ENCODE results near the gene PDK2. TPM values are rescaled to one million over a fixed set of nuclear protein-coding genes. Genes with fewer than 3 reads are reported as not detected.

PDK2 gene
- total RNA-seq, 1 experiment from 2014 or later = 20.4 TPM

- DNase-seq (ENCODE audit: low spot score) = no peak
- Histone ChIP-seq H3K9me3 (ENCODE audit: low read depth, low read length, poor library complexity, severe bottlenecking) (no peaks in the 10 kb centered on the region), H3K27ac (ENCODE audit: low read depth, low read length, poor library complexity, severe bottlenecking) (no peak overlapping the region), H3K27me3 (replicated peaks; ENCODE audit: insufficient read depth, low read depth, low read length, poor library complexity) (no peaks in the 10 kb centered on the region), H3K36me3 (ENCODE audit: insufficient read depth, low read length, poor library complexity, severe bottlenecking) (peaks cover 69% of the 10 kb centered on the region), H3K4me1 (ENCODE audit: insufficient read depth, low read length, poor library complexity, severe bottlenecking) (peaks cover 9% of the 10 kb centered on the region), H3K4me3 (ENCODE audit: low read depth, low read length, poor library complexity, severe bottlenecking) (no peak overlapping the region)
- no TSS peak for BruUV-seq (replicated peaks)
- ChIA-PET CTCF (no interaction called here), POLR2A (ENCODE audit: low non-redundant PET) (interaction anchor here (0.8 kb wide), 1 partner anchor 25 kb away, joined by 3 read pairs; no protein-coding TSS in a partner anchor)
- TF ChIP-seq, protein P1, sequence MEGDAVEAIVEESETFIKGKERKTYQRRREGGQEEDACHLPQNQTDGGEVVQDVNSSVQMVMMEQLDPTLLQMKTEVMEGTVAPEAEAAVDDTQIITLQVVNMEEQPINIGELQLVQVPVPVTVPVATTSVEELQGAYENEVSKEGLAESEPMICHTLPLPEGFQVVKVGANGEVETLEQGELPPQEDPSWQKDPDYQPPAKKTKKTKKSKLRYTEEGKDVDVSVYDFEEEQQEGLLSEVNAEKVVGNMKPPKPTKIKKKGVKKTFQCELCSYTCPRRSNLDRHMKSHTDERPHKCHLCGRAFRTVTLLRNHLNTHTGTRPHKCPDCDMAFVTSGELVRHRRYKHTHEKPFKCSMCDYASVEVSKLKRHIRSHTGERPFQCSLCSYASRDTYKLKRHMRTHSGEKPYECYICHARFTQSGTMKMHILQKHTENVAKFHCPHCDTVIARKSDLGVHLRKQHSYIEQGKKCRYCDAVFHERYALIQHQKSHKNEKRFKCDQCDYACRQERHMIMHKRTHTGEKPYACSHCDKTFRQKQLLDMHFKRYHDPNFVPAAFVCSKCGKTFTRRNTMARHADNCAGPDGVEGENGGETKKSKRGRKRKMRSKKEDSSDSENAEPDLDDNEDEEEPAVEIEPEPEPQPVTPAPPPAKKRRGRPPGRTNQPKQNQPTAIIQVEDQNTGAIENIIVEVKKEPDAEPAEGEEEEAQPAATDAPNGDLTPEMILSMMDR (conservative IDR thresholded peaks at IDR 0.05; ENCODE audit: low read depth, low read length) = no peak
- no peak for TF ChIP-seq EZH2 (IDR thresholded peaks at IDR 0.05; ENCODE audit: borderline replicate concordance, low read depth, low read length, poor library complexity, severe bottlenecking)
- intact Hi-C loops (cut with micrococcal nuclease; ENCODE audit: unreplicated experiment) = no loop called here
These were observed 41.9 kb downstream of the PDK2 start for GRCh38 chr17:50137042-50137441.

GRCh38 chr17:50139185-50139783 lies 44.1 kb downstream of the PDK2 start:
- ChIA-PET POLR2A (ENCODE audit: low non-redundant PET) (no interaction called here), CTCF (interaction anchor here (0.5 to 2.5 kb wide), 4 partner anchors 9 to 22 kb away, joined by 3 to 7 read pairs (median 4); partner anchors contain the start of gene SAMD14)
- Histone ChIP-seq H3K4me1 (ENCODE audit: insufficient read depth, low read length, poor library complexity, severe bottlenecking) (peaks cover 2% of the 10 kb centered on the region), H3K4me3 (ENCODE audit: low read depth, low read length, poor library complexity, severe bottlenecking) (no peak overlapping the region), H3K9me3 (ENCODE audit: low read depth, low read length, poor library complexity, severe bottlenecking) (no peaks in the 10 kb centered on the region), H3K36me3 (ENCODE audit: insufficient read depth, low read length, poor library complexity, severe bottlenecking) (peaks cover 92% of the 10 kb centered on the region), H3K27ac (ENCODE audit: low read depth, low read length, poor library complexity, severe bottlenecking) (no peak overlapping the region), H3K27me3 (replicated peaks; ENCODE audit: insufficient read depth, low read depth, low read length, poor library complexity) (no peaks in the 10 kb centered on the region)
- TF ChIP-seq, protein P1 (conservative IDR thresholded peaks at IDR 0.05; ENCODE audit: low read depth, low read length) = no peak
- TF ChIP-seq EZH2 (IDR thresholded peaks at IDR 0.05; ENCODE audit: borderline replicate concordance, low read depth, low read length, poor library complexity, severe bottlenecking) = no peak
- DNase-seq (ENCODE audit: low spot score) = no peak
- BruUV-seq (replicated peaks) = no TSS peak
- intact Hi-C loops (cut with micrococcal nuclease; ENCODE audit: unreplicated experiment) = no loop called here

- Histone ChIP-seq H3K4me3 (ENCODE audit: low read depth, low read length, poor library complexity, severe bottlenecking) (no peak overlapping the region), H3K4me1 (ENCODE audit: insufficient read depth, low read length, poor library complexity, severe bottlenecking) (no peaks in the 10 kb centered on the region), H3K36me3 (ENCODE audit: insufficient read depth, low read length, poor library complexity, severe bottlenecking) (peaks cover 96% of the 10 kb centered on the region), H3K27me3 (replicated peaks; ENCODE audit: insufficient read depth, low read depth, low read length, poor library complexity) (no peaks in the 10 kb centered on the region), H3K9me3 (ENCODE audit: low read depth, low read length, poor library complexity, severe bottlenecking) (no peaks in the 10 kb centered on the region), H3K27ac (ENCODE audit: low read depth, low read length, poor library complexity, severe bottlenecking) (no peak overlapping the region)
- ChIA-PET CTCF (interaction anchor here (1.6 to 2.5 kb wide), 2 partner anchors 12 to 21 kb away, joined by 5 to 7 read pairs; no protein-coding TSS in a partner anchor), POLR2A (ENCODE audit: low non-redundant PET) (no interaction called here)
- peak; percentile 84 for DNase-seq (ENCODE audit: low spot score)
- BruUV-seq (replicated peaks) = no TSS peak
- intact Hi-C loops (cut with micrococcal nuclease; ENCODE audit: unreplicated experiment) = loop anchor here (1.0 kb wide), 1 partner anchor 21 kb away; no protein-coding TSS in a partner anchor
- TF ChIP-seq, protein P1 (conservative IDR thresholded peaks at IDR 0.05; ENCODE audit: low read depth, low read length) = peak; percentile 91
- TF ChIP-seq EZH2 (IDR thresholded peaks at IDR 0.05; ENCODE audit: borderline replicate concordance, low read depth, low read length, poor library complexity, severe bottlenecking) = no peak
These were observed 45.1 kb downstream of the PDK2 start for GRCh38 chr17:50139950-50140885.

All from A673 (cell line).